Myocyte (in vitro differentiated cells): ENCODE measurements around the gene CDHR2. TPM values are rescaled to one million over a fixed set of nuclear protein-coding genes. Genes with fewer than 3 reads are reported as not detected.

Experiments used
- DNase-seq: peaks from one replicate; pipeline ENCODE4 v3.0.0-alpha.2; 2012; ENCODE audit warnings: low read depth
- total RNA-seq: library from RNA; depleted of rRNA; stranded (reverse); fragments of >200 nt; gene quantifications from 2 replicates; pipeline ENCODE4 v1.2.3, GENCODE V29; 2014

The CDHR2 gene
- total RNA-seq, 1 donor from 2014 or later, result not detected

- DNase-seq, result no peak
Measured at GRCh38 chr5:176596069-176596644, 47.0 kb downstream of the CDHR2 start.

GRCh38 chr5:176596689-176597416 is 47.7 kb downstream of the CDHR2 start:
- DNase-seq, result no peak

GRCh38 chr5:176597417-176598389 is 48.6 kb downstream of the CDHR2 start:
- no peak for DNase-seq

GRCh38 chr5:176599749-176600430 is 50.7 kb downstream of the CDHR2 start:
- peak; percentile 35 for DNase-seq

- DNase-seq, result no peak
Measured at GRCh38 chr5:176601901-176602482, 52.9 kb downstream of the CDHR2 start.

- DNase-seq, result no peak
Measured at GRCh38 chr5:176603091-176603490, 53.9 kb downstream of the CDHR2 start.

- DNase-seq, result no peak
Measured at GRCh38 chr5:176606032-176606431, 56.9 kb downstream of the CDHR2 start.

- DNase-seq, result no peak
Measured at GRCh38 chr5:176606875-176607274, 57.7 kb downstream of the CDHR2 start.

- no peak for DNase-seq
Measured at GRCh38 chr5:176608142-176608705, 59.1 kb downstream of the CDHR2 start.

GRCh38 chr5:176608937-176609723 is 60.0 kb downstream of the CDHR2 start:
- DNase-seq, result no peak

- peak; percentile 66 for DNase-seq
Measured at GRCh38 chr5:176609724-176610434, 60.7 kb downstream of the CDHR2 start, which contains the start of gene GPRIN1. Gene GPRIN1, minus strand, starts transcription at chr5:176610156. Its CDS starts 10,322 bp downstream, at chr5:176599834.

- DNase-seq, result no peak
Measured at GRCh38 chr5:176610435-176610773, 61.3 kb downstream of the CDHR2 start.

- DNase-seq, result peak; percentile 89
Measured at GRCh38 chr5:176611435-176611834, 62.3 kb downstream of the CDHR2 start.

- no peak for DNase-seq
Measured at GRCh38 chr5:176612008-176612407, 62.9 kb downstream of the CDHR2 start.

GRCh38 chr5:176612855-176613254 is 63.7 kb downstream of the CDHR2 start:
- DNase-seq, result no peak

- DNase-seq, result peak; percentile 89
Measured at GRCh38 chr5:176614805-176615478, 65.8 kb downstream of the CDHR2 start.

- DNase-seq, result peak; percentile 36
Measured at GRCh38 chr5:176616511-176616910, 67.4 kb downstream of the CDHR2 start.

- DNase-seq, result no peak
Measured at GRCh38 chr5:176618783-176619182, 69.6 kb downstream of the CDHR2 start.

GRCh38 chr5:176619203-176619568 is 70.0 kb downstream of the CDHR2 start:
- peak; percentile 52 for DNase-seq
